GM21723 (cell line): ENCODE measurements around the gene CRIP1.

Experiments
- ATAC-seq: cut with Tn5 transposase; IDR thresholded peaks from one replicate; pipeline ENCODE4 v1.9.1; 2021; ENCODE audit warnings: mild to moderate bottlenecking, moderate library complexity; ENCODE audit not compliant: unreplicated experiment

Gene CRIP1

DNA sequence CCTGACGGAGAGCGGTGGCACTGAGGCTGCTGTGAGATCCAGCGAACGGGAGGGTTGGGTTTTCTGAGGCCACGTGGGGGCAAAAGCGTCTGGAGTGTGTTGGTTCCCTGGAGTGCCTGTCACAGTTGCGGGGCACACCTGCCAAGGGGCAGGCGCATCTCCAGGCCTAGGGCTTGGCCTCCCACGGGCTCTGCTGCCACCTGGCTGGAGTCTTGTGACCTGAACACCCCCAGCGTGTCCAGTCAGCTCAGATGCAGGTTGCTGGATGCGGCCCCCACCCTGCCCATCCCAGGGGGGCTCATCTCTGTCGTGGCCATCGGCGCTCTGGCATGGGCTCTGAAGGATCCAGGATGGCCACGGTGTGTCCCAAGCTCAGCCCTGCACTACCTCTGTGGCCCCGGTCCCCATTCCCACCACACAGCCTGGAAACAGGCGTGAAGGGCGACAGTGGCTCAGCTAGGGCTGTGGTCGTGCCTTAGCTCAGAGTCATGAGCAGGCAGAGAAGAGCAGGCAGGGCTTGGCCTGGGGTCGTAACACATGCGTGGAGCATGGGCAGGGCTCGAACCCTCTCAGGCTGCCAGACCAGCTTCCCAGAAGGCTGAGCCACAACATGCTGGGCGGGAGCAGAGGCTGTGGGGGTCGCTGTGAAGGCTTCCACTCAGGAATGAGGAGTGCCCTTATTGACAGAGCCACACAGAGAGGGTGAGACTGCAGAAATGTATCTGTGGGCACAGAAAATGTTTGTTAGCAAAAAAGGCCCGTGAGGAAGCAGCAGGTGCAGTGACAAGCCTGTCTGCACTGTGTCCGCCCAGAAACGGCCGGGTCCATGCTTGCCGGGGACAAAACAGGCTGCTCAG is 35.6 kb upstream of the CRIP1 start:
- ATAC-seq = no peak

DNA sequence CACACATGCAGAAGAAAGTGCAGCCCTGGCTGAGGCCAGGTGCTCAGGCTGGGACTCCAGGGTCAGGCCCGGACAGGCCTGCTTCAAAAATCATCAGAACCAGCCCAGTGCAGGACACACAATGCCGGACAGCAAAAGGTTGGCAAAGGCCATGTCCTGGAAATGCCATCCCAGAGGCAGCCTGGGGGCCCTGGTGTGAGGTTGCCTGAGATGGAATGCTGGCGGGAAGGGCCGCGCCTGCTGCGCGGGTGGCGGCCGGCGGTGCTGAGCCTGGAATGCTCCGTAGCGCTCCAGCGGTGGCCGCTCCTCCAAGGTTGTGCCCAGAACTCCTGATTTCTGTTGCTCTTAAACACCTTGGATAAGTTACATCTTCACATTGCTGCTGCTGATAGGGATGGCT is 33.7 kb upstream of the CRIP1 start:
- no peak for ATAC-seq

GRCh38 chr14:105453847-105454246 is 32.8 kb upstream of the CRIP1 start:
- no peak for ATAC-seq

GRCh38 chr14:105455086-105455640 is 31.5 kb upstream of the CRIP1 start:
- no peak for ATAC-seq

- no peak for ATAC-seq
Measured at GRCh38 chr14:105455766-105456660, 30.7 kb upstream of the CRIP1 start.

- ATAC-seq = no peak
Measured at GRCh38 chr14:105456736-105457617, 29.7 kb upstream of the CRIP1 start.

DNA sequence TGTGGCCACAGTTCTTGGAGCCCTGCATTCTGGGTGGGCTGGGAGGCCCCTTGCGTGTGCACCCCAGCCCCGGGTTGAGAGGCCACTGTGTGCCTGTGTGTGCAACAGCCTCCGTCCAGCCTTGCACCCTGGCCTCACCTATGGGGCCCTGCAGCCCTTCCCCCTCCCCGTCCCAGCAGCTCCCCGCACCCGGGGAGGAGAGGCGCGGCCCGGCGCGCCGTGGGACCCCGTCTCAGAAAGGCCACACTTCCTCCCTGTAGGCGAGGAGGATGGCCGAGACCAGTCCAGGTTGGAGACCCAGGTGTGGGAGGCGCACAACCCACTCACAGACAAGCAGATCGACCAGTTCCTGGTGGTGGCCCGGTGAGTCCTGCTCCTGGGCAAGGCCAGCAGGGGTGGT is 28.7 kb upstream of the CRIP1 start:
- no peak for ATAC-seq

DNA sequence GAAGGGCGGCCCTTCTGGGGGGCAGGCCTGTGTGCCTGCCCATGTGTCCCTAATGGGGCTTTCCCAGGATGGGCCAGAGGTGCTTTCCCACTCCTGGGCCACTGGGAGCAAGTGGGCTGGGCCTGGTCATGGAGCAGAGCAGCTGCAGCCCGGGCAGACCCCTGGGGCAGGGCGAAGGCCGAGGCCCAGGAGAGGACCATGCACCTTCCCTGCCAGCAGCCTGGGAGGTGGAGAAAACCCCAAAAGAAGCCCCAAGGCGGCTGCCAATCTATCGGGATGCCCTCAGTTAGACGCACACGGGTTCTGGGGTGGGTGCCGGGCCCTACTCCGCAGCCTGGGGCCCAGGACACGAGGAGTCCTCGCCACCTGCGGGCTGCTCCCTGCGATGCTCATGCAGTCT is 28.1 kb upstream of the CRIP1 start:
- ATAC-seq = no peak

DNA sequence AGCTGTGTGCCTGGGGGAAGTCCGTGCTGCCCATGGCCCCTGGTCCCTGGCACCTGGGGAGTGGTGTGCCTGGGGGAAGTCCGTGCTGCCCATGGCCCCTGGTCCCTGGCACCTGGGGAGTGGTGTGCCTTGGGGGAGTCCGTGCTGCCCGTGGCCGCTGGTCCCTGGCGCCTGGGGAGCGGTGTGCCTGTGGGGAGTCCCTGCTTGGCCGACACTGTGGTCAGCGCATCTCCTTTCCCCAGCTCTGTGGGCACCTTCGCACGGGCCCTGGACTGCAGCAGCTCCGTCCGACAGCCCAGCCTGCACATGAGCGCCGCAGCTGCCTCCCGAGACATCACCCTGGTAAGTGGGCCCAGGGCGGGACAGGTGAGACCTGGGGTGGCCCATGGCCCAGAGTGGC is 26.6 kb upstream of the CRIP1 start:
- ATAC-seq = no peak

- no peak for ATAC-seq
Measured at GRCh38 chr14:105460616-105461015, 26.1 kb upstream of the CRIP1 start.

- ATAC-seq = no peak
Measured at GRCh38 chr14:105461903-105462302, 24.8 kb upstream of the CRIP1 start.

DNA sequence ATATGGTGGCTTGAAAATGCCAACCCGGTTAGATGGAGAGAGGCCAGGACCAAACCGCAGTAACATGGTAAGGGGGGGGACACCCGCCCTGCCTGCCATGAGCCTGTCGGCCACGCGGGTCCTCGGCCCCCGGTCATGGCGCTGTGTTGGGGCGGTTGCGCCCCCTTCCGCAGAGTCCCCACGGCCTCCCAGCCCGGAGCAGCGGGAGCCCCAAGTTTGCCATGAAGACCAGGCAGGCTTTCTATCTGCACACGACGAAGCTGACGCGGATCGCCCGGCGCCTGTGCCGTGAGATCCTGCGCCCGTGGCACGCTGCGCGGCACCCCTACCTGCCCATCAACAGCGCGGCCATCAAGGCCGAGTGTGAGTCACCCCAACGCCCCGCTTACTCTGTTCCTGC is 22.2 kb upstream of the CRIP1 start:
- no peak for ATAC-seq

DNA sequence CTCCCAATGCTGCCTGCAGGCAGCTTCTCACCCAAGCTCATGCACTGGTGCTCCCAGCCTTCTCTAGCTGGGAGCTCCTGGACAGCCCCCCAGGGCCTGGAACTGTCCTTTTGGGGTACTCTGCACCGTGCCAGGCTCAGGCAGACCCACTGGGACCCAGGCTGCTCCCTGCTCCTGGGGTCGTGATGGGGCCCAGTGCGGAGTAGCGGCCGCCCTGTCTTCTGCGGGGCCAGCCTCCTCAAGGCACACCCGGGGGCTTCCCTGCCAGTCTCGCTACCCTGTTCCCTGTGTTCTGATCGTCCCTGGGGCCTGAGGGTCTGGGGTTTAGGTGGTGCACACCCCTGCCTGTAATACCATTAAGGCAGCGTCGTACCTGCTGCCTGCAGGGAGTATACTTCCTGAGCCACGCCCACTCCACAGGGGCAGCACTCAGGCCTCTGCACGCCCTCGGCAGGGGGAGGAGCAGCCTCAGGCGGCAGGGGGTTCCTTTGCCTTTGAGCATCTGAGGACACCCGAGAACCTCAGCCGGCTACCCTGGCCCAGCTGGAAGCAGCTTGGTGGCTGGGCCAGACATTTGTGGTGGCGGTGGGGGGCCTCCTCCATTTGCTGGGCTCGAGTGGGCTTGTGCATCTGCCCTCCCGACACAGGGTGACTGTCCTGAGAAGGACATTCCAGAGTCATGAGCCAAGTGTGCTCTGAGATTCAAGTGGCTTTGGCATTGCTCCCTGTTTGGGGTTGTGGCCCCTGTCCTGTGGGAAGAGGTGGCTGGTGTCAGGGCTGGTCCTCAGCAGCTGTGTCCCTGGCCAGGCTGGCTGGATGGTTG is 21.3 kb upstream of the CRIP1 start:
- ATAC-seq = no peak

DNA sequence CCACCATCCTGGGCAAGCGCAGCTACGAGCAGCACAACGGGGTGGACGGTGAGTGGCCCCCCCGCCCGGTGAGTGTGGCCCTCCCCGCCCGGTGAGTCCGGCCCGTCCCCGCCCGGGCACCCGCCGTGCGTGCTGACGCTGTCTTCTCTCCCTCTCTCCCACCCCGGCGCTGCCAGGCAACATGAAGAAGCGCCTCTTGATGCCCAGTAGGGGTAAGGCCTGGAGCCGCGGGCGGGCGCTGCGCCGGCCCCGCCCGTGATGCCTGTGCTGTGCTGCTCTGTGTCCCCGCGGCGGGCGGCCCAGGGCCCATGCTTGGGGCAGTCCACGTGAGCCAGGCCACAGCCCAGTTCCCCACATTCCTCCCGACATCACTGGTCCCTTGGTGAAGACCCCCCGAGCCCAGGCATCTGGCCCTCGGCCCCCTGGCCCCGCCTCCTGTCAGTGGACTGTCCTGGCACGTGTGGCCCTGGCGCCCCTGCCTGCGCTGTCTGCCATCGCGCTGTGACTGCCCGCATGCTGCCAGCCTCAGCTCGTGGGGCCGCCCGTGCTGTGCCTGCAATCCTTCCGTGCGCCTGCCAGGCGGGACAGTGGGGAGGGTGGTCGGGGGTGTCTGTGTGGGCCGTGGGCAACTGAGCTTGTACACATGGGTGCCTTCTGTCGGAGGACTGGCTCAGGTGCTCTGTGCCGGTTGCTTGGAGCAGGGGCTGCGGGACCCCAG is 20.0 kb upstream of the CRIP1 start:
- ATAC-seq = no peak

DNA sequence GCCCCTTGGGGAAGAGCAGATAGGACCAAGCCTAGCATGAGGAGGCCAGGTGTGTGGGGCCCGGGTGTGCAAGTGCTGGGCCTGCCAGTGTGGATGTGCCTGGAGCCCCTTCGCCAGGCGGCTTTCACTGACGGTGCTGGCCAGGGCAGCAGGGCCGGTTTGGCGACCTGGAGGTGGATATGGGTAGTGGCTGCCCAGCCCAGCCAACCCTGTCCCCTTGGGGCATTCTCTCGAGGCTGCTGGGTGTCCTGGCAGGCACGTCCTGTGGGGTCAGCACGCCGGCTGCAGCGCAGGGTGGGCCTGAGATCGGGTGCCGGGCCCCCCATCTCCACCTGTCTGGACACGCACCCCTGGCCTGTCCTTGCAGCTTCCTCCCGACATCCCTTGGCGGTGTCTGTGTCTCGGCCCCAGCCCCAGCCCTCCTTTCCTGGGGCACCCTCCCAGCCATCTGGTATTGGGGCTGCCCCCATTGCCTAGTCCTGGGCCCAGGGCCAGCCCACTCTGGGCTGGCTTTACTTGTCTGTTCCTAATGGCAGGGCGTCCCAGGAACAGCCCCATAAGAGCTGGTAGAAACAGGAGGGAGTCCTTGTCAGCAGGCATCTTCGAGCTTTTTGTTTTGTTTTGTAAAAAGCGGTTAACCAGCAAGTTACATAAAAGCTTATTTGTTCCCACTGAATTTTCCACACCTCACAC is 19.3 kb upstream of the CRIP1 start:
- no peak for ATAC-seq

DNA sequence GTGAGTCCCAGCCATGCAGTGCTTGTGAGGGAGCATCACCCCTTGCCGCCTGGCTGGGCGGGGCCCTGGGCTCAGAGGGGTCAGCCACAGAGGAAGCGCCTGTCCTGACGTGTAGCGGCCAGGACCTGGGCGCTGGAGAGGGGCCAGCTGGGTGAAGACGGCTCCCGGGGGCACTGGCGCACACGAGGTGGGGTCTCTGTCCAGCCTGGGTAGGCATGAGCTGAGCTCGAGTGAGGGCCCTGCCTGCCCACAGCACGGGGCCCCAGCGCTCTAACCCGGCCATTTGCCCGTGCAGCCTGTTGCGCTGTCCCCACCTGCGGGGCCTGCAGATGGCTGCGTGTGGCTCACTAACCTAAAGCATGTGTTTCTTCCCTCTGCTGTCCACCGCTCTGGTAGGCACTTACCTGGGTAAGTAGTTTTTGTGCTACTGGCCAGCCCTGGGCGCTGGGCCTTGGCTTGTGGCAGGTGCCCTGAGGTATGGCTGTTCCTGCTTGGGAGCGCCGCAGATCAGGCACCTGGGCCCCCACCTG is 18.7 kb upstream of the CRIP1 start:
- no peak for ATAC-seq

- ATAC-seq = no peak
Measured at GRCh38 chr14:105468621-105469241, 18.0 kb upstream of the CRIP1 start.
